Prostate gland (tissue), 2 donors: ENCODE measurements around the gene PEX19.

Experiments used
- POLR2A ChIP-seq: fragments of 450-650 bp; IDR thresholded peaks from one replicate; pipeline ENCODE4 v1.6.1; 2016; ENCODE audit warnings: antibody characterized with exemption, mild to moderate bottlenecking
- POLR2AphosphoS5 ChIP-seq: sonication (generic); formaldehyde crosslinking; IDR thresholded peaks from one replicate; pipeline ENCODE4 v1.6.1; 2017; ENCODE audit warnings: antibody characterized with exemption
- TF ChIP-seq, protein P1 (sequence below), 4 experiments: fragments of 200-600 bp in 2 of 4; fragments of 450-650 bp in 2 of 4; sonication (generic) in 2 of 4; IDR thresholded peaks; 1 replicate in 3 of 4; 2 replicates in 1 of 4; pipeline ENCODE4 v1.5.1; 2016 to 2019; ENCODE audit warnings: antibody characterized with exemption in 4 of 4, mild to moderate bottlenecking in 2 of 4, moderate library complexity in 2 of 4

DNA sequence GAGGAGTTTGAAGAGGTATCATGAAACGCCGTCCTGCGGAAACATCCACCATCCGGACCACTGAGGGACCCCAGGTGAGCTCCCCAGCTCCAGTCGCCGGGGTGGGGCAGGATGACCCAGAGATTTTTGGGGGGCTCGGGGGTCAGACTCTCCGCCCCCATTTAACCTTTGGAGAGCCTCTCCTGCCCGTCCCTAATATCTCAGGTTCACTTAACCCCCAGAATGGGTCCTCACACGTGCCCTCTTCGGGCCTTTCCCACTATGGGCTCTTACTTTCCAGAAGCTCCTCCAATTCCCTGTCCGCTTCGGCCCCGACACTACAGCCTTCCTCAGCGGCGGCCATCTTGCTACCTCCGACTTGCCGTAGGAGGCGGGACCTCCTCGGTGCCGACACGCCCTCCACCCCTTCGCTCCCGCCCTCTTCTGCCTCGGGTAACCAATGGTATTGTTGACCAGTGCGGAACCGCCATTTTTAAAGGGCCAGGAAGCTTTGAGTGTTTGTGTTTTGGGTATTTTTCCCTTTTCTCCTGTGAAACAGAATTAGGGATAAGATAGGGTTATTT, at the start of gene PEX19:
- TF ChIP-seq, protein P1, sequence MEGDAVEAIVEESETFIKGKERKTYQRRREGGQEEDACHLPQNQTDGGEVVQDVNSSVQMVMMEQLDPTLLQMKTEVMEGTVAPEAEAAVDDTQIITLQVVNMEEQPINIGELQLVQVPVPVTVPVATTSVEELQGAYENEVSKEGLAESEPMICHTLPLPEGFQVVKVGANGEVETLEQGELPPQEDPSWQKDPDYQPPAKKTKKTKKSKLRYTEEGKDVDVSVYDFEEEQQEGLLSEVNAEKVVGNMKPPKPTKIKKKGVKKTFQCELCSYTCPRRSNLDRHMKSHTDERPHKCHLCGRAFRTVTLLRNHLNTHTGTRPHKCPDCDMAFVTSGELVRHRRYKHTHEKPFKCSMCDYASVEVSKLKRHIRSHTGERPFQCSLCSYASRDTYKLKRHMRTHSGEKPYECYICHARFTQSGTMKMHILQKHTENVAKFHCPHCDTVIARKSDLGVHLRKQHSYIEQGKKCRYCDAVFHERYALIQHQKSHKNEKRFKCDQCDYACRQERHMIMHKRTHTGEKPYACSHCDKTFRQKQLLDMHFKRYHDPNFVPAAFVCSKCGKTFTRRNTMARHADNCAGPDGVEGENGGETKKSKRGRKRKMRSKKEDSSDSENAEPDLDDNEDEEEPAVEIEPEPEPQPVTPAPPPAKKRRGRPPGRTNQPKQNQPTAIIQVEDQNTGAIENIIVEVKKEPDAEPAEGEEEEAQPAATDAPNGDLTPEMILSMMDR (IDR thresholded peaks at IDR 0.05), result peak in 1 of 4 experiments; percentile 23
- TF ChIP-seq POLR2AphosphoS5 (peak; percentile 99), POLR2A (peak; percentile 60)
